CD1c-positive myeloid dendritic cell (primary cell): Measurements from ENCODE around the gene PLCH2.

Experiments used
- DNase-seq: peaks from one replicate; pipeline ENCODE4 v3.0.0-alpha.2; 2016; ENCODE audit errors: extremely low spot score

Gene PLCH2

DNA sequence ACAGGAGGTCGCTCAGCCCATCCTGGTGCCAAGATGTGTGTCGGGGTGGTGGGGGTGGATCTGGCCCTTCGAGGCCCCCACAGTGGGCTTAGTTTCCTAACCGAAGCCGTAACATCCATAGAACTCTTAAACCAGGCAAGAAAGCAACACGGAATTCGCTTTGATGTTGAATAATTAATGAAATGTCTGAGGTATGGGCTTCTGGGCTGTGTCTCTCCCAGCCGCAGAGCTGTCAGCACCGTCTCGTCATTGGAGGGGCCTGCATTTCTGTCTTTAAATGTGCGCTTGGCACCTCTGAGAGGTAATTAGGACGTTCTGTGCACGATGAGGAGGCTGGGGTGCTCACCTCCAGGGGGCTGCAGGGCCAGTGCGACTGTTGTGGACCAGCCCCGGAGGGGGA is 13.3 kb upstream of the PLCH2 start:
- no peak for DNase-seq

DNA sequence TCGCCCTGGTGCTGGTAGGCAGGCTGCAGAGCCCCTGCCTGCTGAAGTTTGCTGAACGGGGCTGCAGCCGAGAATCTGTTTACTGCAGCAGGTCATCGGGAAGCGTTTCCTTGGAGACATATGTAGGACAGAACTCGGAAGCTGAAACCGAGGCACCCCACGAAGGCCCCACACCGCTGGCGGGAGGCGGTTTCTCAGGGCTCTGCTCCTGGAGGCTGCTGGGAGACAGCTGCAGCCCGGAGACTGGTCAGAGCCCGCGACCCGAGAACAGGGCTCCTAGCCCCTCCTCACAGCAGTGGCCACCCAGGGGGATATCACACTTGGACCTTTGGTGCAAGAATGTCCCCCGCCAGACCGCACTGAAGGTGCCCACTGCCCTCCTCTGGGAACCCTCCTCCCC is 12.7 kb upstream of the PLCH2 start:
- no peak for DNase-seq

DNA sequence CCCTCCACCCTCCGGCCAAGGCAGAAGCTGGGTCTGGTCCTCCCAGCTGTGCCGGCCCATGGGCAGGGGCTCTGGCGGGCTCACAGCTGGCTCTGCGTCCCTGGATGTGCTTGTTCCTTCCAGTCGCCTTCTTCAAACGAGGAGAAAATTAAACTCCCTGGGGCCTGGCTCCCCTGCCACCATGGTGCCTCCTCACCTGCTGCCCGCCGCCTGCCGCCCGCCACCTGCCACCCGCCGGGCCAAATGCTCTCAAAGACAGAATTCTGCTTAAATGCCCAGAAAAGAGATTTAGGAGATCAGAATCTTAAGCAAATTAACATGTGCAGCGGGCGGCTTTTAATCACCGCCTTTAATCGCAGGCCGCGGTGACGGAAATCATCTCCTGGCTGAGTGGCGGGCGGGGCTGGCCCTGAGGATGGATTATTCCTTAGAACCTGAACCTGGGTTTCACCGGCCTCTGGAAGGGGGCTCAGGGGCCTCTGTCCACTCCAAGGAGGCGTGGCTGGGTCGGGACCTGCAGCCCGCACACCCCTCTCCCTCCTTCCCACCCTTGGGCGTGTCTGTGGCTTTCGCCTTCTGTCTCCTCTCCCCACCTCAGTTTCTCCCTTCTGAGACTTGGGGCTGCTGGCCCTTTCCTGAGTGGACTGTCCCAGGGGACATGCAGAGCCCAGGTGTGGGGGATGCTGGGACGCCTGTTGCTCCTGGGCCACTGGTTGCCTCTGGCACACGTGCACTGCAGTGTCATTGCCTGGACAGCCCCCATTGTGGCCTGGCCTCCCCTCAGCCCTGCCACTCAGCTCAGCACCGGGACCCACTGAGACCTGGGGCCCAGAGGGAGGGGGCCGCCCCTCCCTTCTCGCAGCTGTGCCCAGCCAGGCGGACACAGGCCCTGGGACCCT is 10.5 kb upstream of the PLCH2 start:
- no peak for DNase-seq

DNA sequence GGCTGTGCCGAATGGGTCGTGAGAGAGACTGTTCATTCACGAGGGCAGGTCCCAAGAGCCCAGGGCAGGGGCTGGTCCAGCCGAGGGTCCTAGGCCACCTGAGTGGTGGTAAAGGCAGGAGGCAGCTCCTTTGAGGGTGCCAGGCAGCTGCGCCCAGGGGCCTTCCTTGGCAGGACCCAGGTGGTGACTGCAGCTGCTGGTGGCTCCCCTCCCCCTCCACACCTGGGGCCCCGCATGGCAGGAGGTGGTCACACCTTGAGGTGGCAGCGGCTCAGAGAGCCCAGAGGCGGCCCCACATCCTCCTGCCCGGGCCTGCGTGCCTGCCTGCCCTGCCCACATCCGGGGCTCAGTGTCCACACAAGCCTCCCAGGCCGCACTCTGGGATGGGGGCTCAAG is 9.8 kb upstream of the PLCH2 start:
- no peak for DNase-seq

DNA sequence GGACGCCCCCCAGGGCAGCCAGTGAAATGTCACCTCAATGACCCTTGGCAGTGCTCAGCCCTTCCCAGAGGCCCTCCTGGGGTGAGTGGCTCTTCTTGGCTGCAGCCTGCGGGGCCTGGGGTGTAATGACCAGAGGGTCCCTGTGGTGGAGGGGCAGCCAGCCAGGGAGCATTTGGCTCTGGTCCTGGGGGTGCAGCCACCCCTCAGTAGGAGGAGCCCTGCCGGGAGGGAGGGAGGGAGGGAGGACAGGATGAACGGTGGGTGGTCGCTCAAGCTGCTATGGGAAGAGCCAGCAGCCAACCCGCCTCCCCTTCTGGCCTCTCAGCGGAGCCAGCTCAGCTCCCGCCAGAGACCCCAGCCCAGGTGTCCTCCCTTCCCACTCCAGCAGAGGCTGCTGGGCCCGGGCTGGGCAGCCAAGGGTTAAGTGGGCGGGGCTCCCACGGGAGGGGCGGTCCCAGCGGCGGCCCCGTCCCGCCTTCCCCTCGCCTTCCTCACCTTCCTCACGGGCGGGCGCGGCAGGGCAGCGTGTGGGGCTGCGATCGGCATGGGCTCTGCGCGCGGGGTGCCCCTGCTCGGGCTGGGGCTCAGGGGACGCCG is 9.0 kb upstream of the PLCH2 start:
- DNase-seq, result no peak

DNA sequence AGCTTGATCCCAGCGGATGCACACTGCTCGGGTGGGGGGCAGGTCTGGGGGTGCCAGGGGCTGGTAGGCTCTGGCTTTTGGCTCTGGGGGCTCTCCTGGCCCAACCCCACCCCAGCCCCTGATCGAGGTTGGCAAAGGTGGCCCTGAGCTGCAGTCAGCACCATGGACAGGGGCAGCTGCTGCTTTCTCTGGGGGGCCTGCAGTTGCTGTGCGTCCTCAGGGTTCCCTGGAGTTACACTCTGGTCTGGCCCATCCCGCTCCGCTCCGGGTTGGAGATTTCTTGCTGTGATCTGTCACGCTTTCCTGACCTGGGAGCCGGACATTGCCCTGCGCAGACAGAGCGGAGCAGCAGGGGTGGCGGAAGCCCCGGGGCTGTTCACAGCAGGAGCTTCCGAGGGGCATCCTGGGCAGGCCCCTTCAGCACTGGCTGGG is 8.0 kb upstream of the PLCH2 start:
- peak; percentile 4 for DNase-seq

DNA sequence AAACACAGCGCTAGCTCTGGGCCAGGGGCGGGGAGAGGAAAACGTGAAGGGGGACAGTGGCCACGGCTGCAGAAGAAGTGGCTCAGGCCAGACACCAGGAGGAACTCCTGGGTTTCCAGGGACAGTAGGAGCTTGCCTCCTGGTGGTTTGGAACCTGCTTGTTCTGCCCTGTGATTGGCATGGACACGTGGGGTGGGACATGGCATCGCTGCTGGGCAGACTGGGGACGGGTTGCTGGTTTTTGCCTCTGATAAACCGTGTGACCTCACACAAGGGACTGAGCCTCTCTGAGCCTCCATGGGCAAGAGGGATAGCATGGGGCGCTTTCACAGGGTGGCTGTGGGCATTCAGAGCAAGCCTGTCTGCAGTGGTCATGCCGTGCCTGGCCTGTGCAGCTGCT is 7.5 kb upstream of the PLCH2 start:
- no peak for DNase-seq

DNA sequence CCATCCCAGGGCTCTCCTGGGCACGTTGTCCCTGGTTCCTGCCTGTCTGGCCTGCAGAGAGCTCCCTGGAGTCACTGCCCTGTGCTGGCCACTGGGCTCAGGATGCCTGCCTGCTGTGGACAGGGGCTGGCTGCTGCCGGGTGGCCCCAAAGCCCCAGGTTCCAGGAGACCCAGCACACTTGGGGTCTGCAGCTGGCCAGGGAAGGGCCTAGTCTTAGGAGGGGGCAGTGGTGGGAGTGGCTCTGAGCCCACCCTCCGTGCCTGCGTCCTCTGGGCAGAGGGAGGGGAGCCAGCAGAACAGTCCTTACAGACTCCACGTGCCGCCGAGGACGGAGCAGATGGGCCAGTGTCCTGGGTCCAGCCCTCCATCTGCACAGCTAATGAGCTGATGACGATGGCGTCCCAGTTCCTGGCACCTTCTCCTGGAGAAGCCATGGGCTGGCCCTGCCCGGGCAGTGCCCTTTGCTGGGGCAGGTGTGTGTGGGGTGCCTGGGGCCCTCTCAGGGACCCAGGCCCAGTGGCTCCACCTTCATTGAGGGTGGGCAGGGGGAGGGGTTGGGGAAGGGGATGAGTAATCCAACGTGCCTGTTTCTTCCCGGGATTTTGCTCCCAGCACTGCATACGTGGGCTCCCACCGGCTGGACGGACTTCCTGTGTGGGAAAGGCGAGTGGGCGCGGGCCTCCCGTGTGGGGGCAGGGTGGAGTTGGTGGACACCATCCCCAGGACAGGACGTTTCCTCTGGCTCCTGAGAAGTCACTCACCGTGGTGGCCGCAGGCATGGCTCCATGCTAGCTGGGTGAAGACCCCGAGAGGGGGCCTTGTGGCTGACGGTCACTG is 6.8 kb upstream of the PLCH2 start:
- no peak for DNase-seq

DNA sequence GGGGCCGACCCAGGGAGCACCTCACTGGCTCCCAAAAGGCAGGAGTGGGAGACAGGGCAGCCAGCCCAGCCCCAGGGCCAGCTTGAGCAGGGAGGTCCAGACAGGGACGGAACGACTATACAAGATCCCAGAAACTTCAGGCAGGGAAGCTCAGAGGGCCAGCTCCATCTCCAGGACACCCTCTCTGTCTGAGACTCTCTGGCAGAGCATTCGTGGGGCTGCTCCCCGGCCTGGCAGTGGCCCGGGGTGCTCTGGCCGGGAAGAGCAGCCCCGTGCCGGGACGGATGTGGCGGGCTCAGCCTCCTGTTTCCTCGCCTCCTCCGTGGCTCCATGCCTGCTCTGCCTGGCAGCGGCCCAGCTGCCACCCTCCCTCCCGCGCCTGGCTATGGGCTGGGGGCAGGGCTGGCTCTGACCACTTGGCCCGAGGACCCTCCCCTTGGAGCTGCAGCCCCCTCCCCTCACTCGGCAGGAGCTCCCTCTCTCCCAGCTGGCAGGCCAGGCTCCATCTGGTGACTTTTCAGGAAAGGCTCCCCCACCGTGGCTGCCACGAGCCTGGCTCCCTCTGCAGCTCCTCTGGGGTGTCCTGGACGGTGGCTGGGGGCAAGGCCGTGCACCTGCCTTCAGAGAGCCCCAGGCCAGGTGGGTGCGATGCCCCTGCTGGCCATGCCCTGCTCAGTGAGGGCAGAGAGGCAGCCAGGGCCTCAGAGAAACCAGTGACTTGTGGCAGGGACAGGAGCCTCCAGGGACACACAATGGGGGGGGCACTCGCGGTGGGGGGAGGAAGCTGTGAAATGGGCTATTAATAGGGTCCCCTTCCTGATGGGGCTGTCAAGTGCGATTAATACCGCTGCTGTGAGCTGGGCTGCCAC is 5.6 kb upstream of the PLCH2 start:
- no peak for DNase-seq

DNA sequence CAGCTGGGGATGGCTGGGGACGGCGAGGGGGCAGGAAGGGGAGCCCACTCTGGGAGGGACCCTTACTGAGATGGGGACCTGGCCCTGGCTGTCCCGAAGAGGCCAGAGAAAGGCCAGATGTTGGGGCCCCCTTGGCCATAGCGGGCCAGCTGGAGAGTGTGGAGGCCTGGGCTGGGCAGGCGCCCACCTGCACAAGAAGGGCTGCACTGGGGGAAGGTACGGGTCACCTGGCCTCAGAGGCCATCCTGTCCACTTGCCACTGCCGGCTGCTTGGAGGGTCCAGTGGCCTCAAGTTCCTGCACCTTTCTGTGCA is 5.0 kb upstream of the PLCH2 start:
- no peak for DNase-seq

DNA sequence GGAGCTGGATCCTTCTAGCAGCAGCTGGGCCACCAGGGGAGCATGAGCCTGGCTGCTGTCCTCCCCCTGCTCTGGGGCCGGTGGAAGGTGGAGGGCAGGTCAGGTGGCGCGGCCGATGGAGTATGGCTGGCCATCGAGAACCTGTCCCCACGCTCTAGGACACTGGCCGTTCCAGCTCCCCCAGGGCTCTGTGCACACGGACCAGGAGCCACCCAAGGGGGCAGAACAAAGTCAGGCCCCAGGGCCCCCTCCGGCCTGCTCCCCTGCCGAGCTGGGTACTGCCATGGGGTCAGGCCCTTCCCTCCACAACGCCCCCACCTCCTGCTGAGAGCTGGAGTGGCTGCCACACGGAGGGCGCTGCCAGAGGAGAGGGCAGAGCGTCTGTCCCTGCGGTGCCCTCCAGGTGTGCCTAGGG is 4.5 kb upstream of the PLCH2 start:
- no peak for DNase-seq

DNA sequence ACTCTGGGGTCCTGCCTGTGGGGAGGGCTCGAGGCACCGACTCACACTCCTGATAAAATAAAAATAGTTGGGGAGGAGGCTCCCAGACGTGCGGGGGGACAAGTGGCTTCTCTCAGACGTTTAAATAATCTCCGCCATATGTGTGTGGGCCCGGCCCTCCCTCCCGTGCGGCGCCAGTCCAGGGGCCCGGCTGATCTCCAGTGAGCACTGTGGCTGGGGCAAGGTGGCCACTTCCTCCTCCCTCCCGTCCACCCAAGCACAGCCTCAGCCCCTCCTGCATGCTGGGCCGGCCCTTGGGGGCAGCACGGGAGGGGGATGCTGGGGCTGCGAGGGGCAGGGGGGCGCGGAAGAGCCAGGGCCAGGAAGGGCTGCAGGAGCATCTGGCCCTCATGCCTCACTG is 4.0 kb upstream of the PLCH2 start:
- DNase-seq, result no peak

DNA sequence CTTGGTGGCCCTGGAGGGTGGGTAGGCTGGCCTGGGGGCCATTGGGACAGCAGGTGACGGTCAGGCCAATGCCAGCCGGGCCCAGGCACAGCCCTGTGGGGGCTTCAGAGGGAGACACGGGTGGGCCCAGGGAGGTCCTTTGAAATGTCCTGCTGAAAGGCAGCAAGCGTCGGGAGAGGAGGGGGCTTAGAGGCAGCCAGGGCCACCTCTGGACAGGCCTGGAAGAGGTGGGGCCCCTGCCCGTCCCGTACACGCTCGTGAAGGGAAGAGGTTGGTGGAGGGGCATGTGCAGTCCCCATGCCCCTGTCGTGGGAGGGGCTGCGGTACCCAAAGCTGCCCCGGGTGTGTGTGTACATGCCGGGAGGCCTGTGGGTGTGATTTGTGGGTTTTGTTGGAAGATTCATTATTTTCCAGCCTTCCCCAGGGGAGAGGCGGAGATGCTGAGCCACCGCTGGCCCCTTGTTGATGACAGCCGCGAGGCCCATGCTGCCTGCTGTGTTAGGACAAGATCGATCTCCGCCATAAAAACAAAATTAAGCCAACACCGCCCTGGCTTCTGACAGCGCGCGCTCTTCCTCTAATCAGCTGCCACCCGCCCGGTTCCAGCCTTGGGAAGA is 3.4 kb upstream of the PLCH2 start:
- no peak for DNase-seq

DNA sequence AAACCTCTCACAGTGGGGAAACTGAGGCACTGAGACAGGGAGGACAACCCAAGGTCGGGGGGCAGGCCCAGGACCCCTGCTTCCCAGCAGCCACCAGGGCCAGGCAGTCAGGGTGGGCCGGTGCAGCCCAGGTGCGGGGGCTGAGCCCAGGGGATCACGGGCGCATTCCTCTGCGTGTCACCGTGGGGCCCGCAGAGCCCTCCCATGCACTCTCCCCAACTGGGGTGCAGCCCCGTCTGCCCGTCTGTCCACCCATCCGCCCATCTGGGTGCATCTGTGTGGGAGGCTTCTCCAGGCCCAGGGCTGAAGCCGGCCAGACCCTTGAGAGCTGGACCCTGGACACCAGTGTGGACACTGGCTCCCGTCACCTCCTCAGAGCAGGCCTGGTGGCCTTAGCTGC is 2.9 kb upstream of the PLCH2 start:
- DNase-seq, result no peak

DNA sequence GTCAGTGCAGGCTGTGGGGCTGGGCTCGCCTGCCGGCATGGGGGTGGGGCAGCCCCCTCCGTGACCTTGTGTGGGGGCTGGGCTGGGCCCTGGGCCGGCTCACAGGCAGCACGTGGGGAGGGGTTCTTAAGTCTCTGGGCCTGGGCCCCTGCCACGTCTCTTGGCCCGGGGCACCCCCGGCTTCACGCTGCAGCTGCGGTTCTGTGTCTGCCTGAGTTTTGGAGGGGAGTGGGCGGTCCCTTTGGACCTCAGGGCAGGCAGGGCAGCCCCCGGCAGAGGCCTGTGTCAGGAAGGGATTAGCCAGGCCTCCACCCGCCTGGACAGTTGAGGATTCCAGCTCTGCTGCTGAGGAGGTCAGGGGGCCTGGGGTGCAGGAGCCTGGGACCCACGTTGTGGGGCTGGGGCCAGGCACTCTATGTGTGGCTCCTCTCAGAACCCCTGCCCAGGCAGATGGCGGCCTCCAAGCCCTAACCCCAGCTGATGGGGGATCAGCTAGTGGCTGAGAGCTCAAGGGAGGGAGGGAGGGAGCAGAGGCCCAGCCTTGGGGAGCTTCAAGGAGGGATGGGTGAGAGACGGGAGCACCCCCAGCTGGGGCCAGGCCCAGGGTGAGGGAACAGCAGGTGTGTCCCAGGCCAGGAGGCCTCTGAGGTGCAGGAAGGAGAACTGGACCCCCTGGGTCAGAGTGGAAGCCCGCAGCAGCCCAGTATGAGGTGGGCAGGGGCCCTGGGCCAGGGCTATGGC is 1.8 kb upstream of the PLCH2 start:
- DNase-seq, result no peak

DNA sequence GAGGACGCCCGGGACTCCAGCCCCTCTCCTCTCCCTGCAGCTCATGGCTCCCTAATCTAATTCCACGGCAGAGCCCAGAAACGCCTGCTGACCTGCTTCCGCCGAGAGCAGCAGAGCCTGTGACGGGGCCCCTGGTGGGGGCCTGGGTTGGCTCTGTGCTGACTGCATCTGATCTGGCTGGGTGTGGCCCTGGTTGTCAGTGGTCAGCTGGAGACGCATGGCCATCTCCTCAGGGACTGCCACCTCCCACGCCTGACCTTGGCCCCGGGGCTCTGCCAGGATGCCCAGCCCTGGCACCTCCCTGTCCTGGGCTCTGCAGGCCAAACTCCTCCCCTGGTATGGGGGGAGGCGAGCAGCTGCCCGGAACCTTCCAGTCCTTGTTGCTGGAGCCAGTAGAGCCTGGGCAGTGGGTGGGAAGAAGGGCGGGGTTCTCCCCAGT is 1.1 kb upstream of the PLCH2 start:
- DNase-seq, result no peak

DNA sequence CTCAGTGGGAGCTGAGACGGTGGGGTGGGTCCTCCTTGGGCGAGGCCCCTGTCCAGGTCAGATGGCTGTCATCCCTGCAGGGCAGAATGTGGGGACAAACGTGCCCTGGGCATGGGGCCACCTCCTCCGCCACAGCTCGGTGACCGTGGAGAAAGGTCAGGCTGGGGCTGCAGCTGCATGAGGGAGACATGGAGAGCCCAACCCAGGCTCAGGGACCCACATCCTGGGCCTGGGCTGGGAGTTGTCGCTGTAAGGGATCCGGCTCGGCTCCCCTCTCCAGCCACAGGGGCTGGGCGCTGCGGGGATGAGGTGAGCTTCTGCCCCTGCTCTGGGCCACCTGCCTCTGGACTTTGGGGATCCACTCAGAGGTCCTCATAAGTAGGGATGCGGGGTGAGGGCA is 518 bp upstream of the PLCH2 start:
- no peak for DNase-seq

DNA sequence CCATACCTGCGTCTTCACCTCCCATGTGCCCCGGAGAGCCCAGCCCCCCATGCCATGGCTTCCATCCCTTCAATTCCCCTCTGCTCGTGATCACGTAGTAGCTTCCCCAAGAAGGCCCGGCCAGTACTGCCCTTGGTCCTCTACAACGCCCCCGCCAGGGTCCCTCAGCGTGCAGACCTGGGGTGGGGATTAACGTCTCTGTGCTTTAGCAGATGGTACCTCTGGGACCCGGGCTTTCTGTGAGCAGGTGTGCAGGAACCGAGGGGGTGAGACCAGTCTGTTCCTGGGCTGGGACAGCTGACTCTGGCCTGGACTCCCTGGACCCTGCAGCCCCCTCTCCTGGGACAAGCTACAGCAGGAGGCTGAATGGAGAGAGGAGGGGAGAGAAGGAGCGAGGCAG is 1.2 kb downstream of the PLCH2 start:
- no peak for DNase-seq

DNA sequence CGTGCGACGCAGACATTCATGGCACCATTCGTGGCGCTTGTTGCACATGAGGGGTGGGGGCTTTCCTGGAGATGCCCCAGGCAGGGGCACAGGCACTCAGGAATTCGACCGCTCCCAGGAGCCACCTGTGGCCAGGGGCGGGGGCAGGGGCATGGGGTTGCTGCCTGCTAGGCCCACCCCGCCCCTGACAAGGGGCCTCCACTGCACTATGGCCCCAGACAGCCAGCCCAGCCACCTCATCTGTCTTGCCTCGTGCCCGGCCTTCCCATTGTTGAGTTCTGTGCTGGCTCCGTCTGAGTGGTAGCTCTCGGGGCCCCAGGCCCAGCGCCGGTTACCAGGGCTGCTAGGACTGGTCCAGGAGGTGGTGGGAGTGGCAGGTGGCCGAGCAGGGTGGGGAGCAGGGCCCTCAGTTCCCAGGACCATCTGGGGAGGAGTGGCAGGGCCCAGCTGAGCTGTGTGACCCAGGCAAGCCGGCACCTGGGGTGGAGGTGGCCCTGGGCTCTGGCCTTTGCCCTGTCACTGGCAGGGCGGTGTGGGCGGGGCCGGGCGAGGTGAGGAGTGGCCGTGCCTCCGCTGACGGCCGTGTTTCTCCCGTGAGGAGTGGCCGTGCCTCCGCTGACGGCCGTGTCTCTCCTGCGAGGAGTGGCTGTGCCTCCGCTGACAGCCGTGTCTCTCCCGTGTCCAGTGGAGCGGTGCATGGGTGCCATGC is 1.9 kb downstream of the PLCH2 start:
- DNase-seq, result no peak

DNA sequence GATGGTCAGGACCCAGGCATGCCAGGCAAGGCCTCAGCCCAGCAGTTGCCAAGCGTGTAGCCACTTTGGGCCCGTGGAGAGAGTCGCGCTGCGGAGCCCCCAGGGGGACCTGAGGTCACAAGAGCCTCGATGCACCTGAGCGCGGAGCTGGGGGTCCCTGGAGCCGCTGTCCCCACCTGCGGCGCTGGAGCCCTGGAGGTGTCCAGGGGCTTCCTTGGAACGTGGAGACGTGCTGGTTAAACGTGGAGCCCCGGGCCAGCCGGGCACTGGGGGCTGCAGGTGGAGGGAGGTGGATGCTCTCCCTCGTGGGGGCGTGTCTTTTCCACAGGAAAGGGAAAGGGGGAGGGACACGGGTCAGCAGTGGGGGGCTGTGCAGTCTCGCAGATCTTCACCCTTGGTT is 3.1 kb downstream of the PLCH2 start:
- no peak for DNase-seq
